ENCODE measurements around the gene DHX40.

DNA sequence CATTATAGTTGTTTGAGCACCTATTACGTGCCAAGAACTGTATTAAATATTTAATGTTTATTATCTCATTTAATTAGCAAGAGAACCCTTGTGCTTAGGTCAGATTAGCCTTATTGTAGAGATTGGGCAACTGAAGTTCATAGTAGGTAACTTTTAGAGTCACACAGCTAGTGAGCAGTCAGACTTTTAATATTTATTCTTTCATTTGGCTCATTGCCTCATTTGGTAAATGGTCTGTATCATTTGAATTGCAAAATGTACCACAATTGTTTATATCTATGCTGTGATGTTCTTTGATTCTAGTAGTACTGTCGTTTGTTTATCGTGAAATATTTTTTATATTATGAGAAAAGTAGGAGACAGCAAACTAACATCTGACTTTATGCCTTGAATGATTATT lies 61.9 kb downstream of the DHX40 start:
- TF ChIP-seq EZH2 (IDR thresholded peaks at IDR 0.05; ENCODE audit: borderline replicate concordance): no peak
- TF ChIP-seq, protein P1, sequence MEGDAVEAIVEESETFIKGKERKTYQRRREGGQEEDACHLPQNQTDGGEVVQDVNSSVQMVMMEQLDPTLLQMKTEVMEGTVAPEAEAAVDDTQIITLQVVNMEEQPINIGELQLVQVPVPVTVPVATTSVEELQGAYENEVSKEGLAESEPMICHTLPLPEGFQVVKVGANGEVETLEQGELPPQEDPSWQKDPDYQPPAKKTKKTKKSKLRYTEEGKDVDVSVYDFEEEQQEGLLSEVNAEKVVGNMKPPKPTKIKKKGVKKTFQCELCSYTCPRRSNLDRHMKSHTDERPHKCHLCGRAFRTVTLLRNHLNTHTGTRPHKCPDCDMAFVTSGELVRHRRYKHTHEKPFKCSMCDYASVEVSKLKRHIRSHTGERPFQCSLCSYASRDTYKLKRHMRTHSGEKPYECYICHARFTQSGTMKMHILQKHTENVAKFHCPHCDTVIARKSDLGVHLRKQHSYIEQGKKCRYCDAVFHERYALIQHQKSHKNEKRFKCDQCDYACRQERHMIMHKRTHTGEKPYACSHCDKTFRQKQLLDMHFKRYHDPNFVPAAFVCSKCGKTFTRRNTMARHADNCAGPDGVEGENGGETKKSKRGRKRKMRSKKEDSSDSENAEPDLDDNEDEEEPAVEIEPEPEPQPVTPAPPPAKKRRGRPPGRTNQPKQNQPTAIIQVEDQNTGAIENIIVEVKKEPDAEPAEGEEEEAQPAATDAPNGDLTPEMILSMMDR (IDR thresholded peaks at IDR 0.05; ENCODE audit: poor library complexity): no peak
